Panc1 (cell line): ENCODE results near the gene PGBD5. TPM values are rescaled to one million over a fixed set of nuclear protein-coding genes. Genes with fewer than 3 reads are reported as not detected.

Experiments used
- ATAC-seq: fragments of 200-7000 bp; cut with Tn5 transposase; 2 replicates; pipeline ENCODE4 v1.9.1; 2020; ENCODE audit warnings: mild to moderate bottlenecking, moderate library complexity
- BruUV-seq: library from RNA; stranded (reverse); fragments of 400-500 nt; replicated peaks from 2 replicates; lab custom pipeline; 2021; lab: Mats Ljungman, UMichigan
- CTCF ChIA-PET: fragments of 300-600 bp; sonication (Branson Sonifier 250); formaldehyde crosslinking; loops from one replicate; lab custom pipeline; 2022; ENCODE audit warnings: antibody characterized with exemption; lab: Charles Lee
- POLR2A ChIA-PET: fragments of 300-600 bp; sonication (Branson Sonifier 250); formaldehyde crosslinking; loops from one replicate; lab custom pipeline; 2022; ENCODE audit warnings: antibody characterized with exemption; lab: Charles Lee
- DNase-seq: peaks from one replicate; pipeline ENCODE4 v3.0.0-alpha.2; 2010; ENCODE audit warnings: low read depth, low spot score
- H3K27ac ChIP-seq: 2 replicates; pipeline ENCODE4 v1.5.1; 2011; ENCODE audit warnings: mild to moderate bottlenecking, low read length, inconsistent platforms
- H3K27me3 ChIP-seq: fragments of 200-500 bp; sonication (Bioruptor generic); 2 replicates; pipeline ENCODE4 v1.6.0; 2014; ENCODE audit warnings: low read length, inconsistent platforms; ENCODE audit not compliant: control insufficient read depth, insufficient read depth
- H3K36me3 ChIP-seq: fragments of 200-500 bp; sonication (Bioruptor generic); 2 replicates; pipeline ENCODE4 v1.5.1; 2014; ENCODE audit warnings: inconsistent platforms, mild to moderate bottlenecking, low read length, moderate library complexity; ENCODE audit not compliant: control insufficient read depth, insufficient read depth
- H3K4me1 ChIP-seq: 2 replicates; pipeline ENCODE4 v1.5.1; 2011; ENCODE audit warnings: inconsistent platforms, mild to moderate bottlenecking, low read length, moderate library complexity; ENCODE audit not compliant: control insufficient read depth, insufficient read depth
- H3K4me3 ChIP-seq, 2 experiments: 2 replicates each; pipeline ENCODE4 v1.5.1; 2011 to 2012; ENCODE audit warnings: low read depth in 2 of 2, low read length in 2 of 2, mild to moderate bottlenecking in 2 of 2, inconsistent platforms in 1 of 2, moderate library complexity in 1 of 2
- H3K9me3 ChIP-seq: fragments of 200-500 bp; sonication (Bioruptor generic); 2 replicates; pipeline ENCODE4 v1.5.1; 2014; ENCODE audit warnings: low read depth, mild to moderate bottlenecking, inconsistent platforms, low read length, moderate library complexity; ENCODE audit not compliant: control insufficient read depth, insufficient read depth
- POLR2AphosphoS5 ChIP-seq: IDR thresholded peaks from 2 replicates; pipeline ENCODE4 v1.6.1; 2012; ENCODE audit warnings: mild to moderate bottlenecking, low read depth, low read length, moderate library complexity
- SIN3A ChIP-seq: IDR thresholded peaks from 2 replicates; pipeline ENCODE4 v1.6.1; 2012; ENCODE audit warnings: low read depth, mild to moderate bottlenecking, low read length, moderate library complexity, borderline replicate concordance; ENCODE audit not compliant: insufficient read depth
- TCF7L2 ChIP-seq: IDR thresholded peaks from 2 replicates; pipeline ENCODE4 v1.6.1; 2011; ENCODE audit warnings: mild to moderate bottlenecking, low read depth, low read length, inconsistent platforms
- in situ Hi-C: cut with HindIII; loops from 2 replicates; pipeline ENCODE4 v1.10.0; 2016; ENCODE audit warnings: low sequenced_read_pairs, low pct_unique_long_range_greater_than_20kb
- intact Hi-C: fragments of 100-400 bp; cut with micrococcal nuclease; formaldehyde crosslinking; loops from one replicate; pipeline ENCODE4 v1.10.0; 2022; ENCODE audit not compliant: unreplicated experiment
- total RNA-seq: library from RNA; stranded (reverse); gene quantifications from one replicate; pipeline ENCODE4 v1.2.1, GENCODE V29; 2021; ENCODE audit not compliant: unreplicated experiment
- TF ChIP-seq, protein P1 (sequence below), 2 experiments: IDR thresholded peaks; 2 replicates each; pipeline ENCODE4 v1.6.1; 2011 to 2012; ENCODE audit warnings: low read depth in 2 of 2, control low read depth in 1 of 2, low read length in 1 of 2, mild to moderate bottlenecking in 1 of 2, moderate library complexity in 1 of 2; ENCODE audit not compliant: insufficient read depth in 1 of 2
- TF ChIP-seq, protein P2 (sequence below): fragments of 450-650 bp; IDR thresholded peaks from 2 replicates; pipeline ENCODE4 v1.5.1; 2017; ENCODE audit warnings: mild to moderate bottlenecking

Gene PGBD5
- total RNA-seq, 1 experiment from 2014 or later = 0.05 TPM

DNA sequence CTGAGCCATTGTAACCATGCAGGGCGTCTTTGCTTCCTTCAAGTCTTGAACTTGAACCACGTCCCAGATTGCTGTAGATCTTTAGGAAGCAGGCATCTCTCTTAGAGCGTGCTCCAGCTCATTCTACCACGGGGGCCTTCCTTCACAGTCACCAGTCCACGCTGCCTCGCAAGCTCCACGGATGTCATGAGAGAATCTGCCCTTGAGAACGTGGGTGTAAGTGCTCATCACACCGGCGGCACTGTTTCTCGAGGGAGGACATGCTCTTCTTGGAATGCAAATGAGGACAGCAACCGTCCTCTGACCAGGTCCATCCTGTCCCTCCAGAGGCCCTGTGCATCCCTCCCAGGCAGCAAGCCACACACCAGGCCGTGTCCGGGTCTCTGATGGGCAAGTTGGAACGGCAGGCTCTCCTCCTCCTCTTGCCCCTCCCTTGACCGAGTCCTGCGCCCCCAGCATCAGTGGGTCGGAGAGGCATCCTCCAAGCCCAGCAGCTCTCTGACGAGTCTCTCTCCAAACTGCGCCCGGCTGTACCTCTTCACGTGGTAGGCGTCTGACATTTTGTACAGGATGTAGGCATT is 103.1 kb downstream of the PGBD5 start:
- ATAC-seq = no peak
- no peak overlapping the region for H3K27ac ChIP-seq
- intact Hi-C loops (no loop called here), in situ Hi-C loops (no loop called here)
- ChIA-PET POLR2A (no interaction called here), CTCF (interaction anchor here (0.5 kb wide), 1 partner anchor 275 kb away, joined by 5 read pairs; no protein-coding TSS in a partner anchor)
- no peak for DNase-seq
- no TSS peak for BruUV-seq
- H3K27me3 ChIP-seq = no peaks in the 10 kb centered on the region; the same call in 1 of the 2 replicates
- no peak for TF ChIP-seq TCF7L2
- TF ChIP-seq, protein P1, sequence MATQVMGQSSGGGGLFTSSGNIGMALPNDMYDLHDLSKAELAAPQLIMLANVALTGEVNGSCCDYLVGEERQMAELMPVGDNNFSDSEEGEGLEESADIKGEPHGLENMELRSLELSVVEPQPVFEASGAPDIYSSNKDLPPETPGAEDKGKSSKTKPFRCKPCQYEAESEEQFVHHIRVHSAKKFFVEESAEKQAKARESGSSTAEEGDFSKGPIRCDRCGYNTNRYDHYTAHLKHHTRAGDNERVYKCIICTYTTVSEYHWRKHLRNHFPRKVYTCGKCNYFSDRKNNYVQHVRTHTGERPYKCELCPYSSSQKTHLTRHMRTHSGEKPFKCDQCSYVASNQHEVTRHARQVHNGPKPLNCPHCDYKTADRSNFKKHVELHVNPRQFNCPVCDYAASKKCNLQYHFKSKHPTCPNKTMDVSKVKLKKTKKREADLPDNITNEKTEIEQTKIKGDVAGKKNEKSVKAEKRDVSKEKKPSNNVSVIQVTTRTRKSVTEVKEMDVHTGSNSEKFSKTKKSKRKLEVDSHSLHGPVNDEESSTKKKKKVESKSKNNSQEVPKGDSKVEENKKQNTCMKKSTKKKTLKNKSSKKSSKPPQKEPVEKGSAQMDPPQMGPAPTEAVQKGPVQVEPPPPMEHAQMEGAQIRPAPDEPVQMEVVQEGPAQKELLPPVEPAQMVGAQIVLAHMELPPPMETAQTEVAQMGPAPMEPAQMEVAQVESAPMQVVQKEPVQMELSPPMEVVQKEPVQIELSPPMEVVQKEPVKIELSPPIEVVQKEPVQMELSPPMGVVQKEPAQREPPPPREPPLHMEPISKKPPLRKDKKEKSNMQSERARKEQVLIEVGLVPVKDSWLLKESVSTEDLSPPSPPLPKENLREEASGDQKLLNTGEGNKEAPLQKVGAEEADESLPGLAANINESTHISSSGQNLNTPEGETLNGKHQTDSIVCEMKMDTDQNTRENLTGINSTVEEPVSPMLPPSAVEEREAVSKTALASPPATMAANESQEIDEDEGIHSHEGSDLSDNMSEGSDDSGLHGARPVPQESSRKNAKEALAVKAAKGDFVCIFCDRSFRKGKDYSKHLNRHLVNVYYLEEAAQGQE (IDR thresholded peaks at IDR 0.05; ENCODE audit: insufficient read depth in 1 of 2, low read depth in 2 of 2, low read length in 1 of 2) = no peak
- TF ChIP-seq POLR2AphosphoS5 = no peak
- TF ChIP-seq SIN3A = no peak
- TF ChIP-seq, protein P2, sequence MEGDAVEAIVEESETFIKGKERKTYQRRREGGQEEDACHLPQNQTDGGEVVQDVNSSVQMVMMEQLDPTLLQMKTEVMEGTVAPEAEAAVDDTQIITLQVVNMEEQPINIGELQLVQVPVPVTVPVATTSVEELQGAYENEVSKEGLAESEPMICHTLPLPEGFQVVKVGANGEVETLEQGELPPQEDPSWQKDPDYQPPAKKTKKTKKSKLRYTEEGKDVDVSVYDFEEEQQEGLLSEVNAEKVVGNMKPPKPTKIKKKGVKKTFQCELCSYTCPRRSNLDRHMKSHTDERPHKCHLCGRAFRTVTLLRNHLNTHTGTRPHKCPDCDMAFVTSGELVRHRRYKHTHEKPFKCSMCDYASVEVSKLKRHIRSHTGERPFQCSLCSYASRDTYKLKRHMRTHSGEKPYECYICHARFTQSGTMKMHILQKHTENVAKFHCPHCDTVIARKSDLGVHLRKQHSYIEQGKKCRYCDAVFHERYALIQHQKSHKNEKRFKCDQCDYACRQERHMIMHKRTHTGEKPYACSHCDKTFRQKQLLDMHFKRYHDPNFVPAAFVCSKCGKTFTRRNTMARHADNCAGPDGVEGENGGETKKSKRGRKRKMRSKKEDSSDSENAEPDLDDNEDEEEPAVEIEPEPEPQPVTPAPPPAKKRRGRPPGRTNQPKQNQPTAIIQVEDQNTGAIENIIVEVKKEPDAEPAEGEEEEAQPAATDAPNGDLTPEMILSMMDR = no peak
- no peaks in the 10 kb centered on the region for H3K36me3 ChIP-seq
- H3K9me3 ChIP-seq = no peaks in the 10 kb centered on the region
- H3K4me3 ChIP-seq = no peak overlapping the region
- H3K4me1 ChIP-seq = no peaks in the 10 kb centered on the region

DNA sequence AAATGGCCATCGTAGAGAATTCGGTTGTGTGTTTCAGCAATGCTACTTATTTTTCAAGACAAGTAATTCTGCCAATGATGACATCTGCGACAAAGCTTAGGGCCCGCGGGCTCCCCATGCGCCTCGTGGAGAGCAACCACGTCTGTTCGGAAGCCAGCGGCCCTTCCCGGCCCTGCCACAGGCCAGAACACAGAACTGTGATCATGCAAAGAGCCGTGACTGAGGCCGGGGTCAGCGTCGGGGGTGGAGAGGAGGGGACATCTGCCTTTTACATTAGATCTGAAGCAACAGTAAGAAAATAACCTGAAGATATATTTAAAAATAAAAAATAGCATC is 103.7 kb downstream of the PGBD5 start:
- H3K4me1 ChIP-seq = no peaks in the 10 kb centered on the region
- ChIA-PET POLR2A (no interaction called here), CTCF (interaction anchor here (0.5 kb wide), 1 partner anchor 274 kb away, joined by 5 read pairs; no protein-coding TSS in a partner anchor)
- BruUV-seq = no TSS peak
- no peak overlapping the region for H3K4me3 ChIP-seq
- no peak overlapping the region for H3K27ac ChIP-seq
- H3K9me3 ChIP-seq = no peaks in the 10 kb centered on the region
- in situ Hi-C loops = no loop called here
- ATAC-seq (no peak), DNase-seq (no peak)
- H3K27me3 ChIP-seq = no peaks in the 10 kb centered on the region; the same call in 1 of the 2 replicates
- no peak for TF ChIP-seq POLR2AphosphoS5
- no peak for TF ChIP-seq TCF7L2
- TF ChIP-seq SIN3A = no peak
- intact Hi-C loops = no loop called here
- no peaks in the 10 kb centered on the region for H3K36me3 ChIP-seq

DNA sequence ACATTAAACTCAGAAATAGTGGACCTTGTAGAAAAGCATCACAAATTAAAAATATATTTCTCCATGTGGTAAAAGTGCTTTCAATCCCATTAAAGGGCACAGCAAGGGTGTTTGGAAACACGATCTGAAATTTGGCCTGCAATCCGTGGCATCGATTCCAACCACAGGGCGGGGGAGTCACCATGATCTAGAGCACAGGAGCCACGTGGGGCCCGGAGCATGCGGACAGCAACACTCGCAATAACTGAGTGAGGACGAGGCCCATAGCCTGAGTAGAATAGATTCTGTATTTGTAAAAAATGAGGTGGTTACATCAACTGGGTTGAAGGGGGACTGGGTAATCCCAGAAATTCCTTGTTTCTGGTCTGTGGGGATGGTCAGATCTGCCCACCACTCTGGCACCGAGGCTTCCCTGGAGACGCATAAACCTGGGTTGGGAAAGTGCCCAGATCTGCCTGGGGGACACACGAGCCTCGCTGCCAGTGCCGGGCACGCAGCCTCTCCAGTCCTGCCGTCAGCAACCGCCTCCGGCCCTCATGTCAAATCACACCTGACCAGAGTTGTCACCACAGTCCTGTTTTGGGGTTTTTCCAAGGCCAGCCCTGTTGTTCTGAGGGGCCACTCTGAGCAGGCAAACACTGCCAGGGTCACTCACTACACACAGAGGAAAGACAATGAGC is 104.3 kb downstream of the PGBD5 start:
- H3K27me3 ChIP-seq = no peaks in the 10 kb centered on the region; the same call in 1 of the 2 replicates
- in situ Hi-C loops = no loop called here

More for the DNA sequence above, 104.3 kb downstream of the PGBD5 start:
- H3K36me3 ChIP-seq = no peaks in the 10 kb centered on the region
- POLR2A ChIA-PET = no interaction called here
- TF ChIP-seq POLR2AphosphoS5 (no peak), SIN3A (no peak), TCF7L2 (no peak)
- TF ChIP-seq, protein P2 = no peak
- TF ChIP-seq, protein P1 (IDR thresholded peaks at IDR 0.05; ENCODE audit: insufficient read depth in 1 of 2, low read depth in 2 of 2, low read length in 1 of 2) = no peak
- intact Hi-C loops = no loop called here
- CTCF ChIA-PET = no interaction called here
- no peak overlapping the region for H3K27ac ChIP-seq
- H3K4me3 ChIP-seq = no peak overlapping the region
- no peak for ATAC-seq
- BruUV-seq = no TSS peak
- no peaks in the 10 kb centered on the region for H3K9me3 ChIP-seq
- H3K4me1 ChIP-seq = no peaks in the 10 kb centered on the region
- DNase-seq = no peak
